ENCODE results near the gene VEPH1.

- no peak for TF ChIP-seq GATA2 (IDR thresholded peaks at IDR 0.05; ENCODE audit: low read depth, low read length)
- no peak for TF ChIP-seq GATA3 (IDR thresholded peaks at IDR 0.05; ENCODE audit: low read depth, low read length)
Measured at GRCh38 chr3:157495846-157496245, 7.4 kb downstream of the VEPH1 start.
